Activated CD4-positive, alpha-beta T cell treated with anti-CD3 and anti-CD28 coated beads, Interleukin-2, amount 50 U/mL, for 48 hours (primary cell): Measurements from ENCODE around the gene HSPA4.

Source experiments
- DNase-seq, 2 experiments: peaks; one replicate each; pipeline ENCODE4 v3.0.0-alpha.2; 2020

Gene HSPA4

DNA sequence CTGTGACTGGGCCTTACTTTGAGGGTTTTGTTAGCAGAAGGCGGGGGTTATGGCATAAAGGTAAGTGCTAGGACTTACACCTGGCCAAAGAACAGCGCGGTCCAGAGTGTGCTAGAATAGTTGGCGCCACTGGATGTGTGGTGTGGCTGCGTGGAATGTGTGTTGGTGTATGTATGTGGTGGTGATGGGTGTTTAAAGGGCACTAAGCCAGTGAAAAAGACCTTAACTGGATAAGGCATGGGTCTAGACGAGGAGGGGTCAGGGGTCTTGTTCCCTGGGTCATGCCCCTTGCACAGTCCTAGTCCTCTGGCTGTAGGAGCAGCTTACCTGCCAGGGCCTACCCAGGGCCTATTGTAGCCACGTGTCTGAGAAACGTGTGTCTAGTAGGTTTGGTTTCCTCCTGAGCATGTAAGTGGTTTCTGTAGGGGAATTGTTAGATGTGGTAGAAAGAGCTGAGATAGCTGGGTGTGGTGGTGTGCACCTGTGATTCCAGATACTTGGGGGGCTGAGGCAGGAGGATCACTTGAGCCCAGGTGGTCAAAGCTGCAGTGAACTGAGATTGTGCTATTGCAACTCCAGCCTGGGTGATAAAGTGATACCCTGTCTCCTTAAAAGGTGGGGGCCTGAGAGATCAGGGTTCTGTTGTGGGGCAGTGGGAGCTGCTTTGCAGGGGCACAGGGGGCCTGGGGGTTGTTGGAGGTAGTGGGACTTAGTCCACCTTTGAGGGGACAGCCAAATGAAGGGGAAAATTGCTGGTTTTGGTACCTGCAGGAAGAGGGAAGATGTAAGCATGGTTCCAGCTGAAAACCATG is 55.2 kb downstream of the HSPA4 start:
- DNase-seq, result no peak

DNA sequence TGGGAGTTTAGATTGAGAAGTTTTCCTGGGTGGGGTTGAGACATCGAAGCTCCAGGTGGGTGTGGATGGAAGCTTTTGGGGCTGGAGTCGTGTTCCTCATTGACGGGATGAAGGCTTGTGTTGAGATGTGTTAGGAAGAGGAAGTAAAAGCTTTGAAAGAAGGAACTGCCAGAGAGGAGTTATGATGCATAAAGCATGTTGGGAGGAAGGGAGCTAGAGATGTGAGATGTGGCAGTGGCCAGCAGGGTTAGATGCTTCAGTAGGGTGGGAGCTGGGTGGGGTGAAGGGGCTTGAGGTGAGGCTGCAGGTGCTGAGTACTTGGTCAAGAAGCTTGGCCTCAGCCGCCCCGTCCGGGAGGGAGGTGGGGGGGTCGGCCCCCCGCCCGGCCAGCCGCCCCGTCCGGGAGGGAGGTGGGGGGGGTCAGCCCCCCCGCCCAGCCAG is 56.7 kb downstream of the HSPA4 start:
- no peak for DNase-seq

DNA sequence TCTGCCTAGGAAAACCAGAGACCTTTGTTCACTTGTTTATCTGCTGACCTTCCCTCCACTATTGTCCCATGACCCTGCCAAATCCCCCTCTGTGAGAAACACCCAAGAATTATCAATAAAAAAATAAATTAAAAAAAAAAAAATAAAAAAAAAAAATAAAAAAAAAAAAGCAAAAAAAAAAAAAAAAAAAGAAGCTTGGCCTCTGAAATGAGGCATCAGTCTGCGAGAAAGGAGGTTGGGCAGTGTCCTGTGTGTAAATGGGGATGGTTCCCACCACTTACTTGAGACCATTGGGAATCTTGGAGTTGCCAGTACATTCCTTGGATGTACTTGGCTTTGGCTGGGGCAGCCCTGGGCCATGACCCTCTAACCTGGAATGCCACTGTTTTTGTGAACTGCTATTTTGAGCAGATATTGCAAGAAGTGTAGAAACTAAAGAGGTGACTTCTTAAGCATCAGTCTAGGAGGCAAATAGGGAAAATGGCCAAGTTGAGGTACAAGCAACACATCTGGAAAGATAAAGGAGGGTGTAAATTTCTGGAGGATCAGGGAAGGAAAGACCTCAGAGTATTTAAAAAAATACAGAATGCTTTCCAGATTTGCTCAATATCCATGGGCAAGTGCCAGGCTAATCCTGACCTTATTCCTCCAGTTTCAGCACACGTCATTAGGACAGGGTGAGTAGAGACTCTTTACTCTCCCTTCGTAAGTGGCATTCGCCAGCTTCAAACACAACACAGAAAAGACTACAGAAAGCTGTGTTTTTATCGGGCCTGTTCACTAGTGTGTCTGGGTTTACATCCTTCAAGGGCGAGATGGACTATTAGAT is 58.1 kb downstream of the HSPA4 start:
- no peak for DNase-seq

DNA sequence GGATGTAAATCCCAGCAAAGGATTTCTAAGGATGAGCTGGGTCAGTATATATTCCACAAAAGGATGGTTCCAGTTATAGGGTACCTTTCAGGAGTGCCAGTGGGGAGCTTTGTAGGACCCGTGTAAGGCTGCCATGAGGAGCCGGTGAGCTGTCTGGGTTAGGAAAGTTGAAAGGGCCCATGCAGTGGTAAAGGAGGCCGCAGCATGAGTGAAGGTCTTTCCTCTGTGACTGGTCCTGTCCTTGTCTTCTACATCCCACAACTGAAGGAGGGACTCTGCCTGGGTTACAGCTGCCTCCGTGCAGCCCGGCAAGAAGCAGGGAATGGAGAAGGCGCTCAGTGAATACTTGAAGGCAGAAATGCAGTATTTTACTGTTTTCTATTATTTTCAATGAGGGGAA is 58.9 kb downstream of the HSPA4 start:
- no peak for DNase-seq

GRCh38 chr5:133111299-133111698 is 59.5 kb downstream of the HSPA4 start:
- DNase-seq, result peak; percentile 85 to 89

- DNase-seq, result no peak
These were observed 60.3 kb downstream of the HSPA4 start for GRCh38 chr5:133112026-133112660.

- peak; percentile 69 to 75 for DNase-seq
These were observed 61.7 kb downstream of the HSPA4 start for GRCh38 chr5:133113331-133114061.

DNA sequence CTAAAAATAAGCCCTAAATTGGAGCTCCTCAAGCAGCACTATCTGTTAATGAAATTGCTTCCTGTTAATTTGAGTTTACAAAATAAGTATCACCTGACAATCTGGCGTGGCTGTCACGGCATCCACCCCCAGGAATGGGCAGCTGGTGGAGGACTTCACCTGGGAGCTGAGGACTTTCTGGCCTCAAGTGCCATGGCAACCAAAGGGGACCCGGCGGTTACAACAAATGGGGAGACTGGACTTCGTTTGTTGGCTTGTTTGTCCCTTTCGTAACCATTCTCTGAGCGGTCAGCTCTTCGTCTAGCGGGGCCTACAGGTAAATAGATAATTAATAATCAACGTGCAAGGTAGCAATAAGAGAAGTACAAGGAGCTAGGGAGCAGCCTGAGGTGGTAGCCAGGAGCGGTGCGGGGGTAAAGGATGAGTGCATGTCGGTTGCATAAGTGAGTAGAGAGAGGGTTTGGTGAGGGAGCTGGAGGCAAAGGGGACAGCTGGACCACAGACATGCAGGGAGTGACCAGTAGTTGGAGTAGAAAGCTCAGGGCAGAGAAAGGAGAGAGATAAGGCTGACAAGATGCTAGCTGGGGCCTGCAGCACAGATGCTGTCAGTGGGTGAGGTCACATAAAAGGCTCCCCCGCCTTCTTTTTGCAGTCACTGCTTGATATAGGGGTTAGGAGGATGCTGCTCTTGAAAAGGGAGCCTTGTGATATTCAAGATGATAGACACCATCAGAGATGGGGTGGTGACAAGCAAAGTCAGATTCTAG is 62.5 kb downstream of the HSPA4 start:
- DNase-seq, result no peak

DNA sequence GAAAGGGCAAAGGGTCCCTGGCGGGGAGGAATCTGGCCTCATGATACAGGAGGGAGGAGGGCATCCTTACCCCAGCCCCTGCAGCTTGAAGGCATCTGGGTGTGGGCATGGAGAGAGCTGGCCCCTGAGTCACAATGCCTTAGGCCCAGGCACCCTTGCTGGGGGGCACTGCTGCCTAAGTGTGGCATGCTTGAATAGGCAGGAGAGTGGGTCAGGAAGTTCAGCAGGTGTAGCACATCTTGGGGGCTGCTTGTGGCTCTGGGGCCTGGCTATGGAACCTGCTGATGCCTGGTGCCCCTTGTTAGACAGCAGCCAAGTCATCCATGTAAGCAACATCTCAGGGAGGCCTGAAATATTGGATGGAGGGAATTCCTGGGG is 63.1 kb downstream of the HSPA4 start:
- DNase-seq, result no peak

GRCh38 chr5:133116601-133117000 is 64.8 kb downstream of the HSPA4 start:
- no peak for DNase-seq

- no peak for DNase-seq
These were observed 65.5 kb downstream of the HSPA4 start for GRCh38 chr5:133117166-133117911.

- DNase-seq, result no peak
These were observed 66.2 kb downstream of the HSPA4 start for GRCh38 chr5:133117912-133118445.

DNA sequence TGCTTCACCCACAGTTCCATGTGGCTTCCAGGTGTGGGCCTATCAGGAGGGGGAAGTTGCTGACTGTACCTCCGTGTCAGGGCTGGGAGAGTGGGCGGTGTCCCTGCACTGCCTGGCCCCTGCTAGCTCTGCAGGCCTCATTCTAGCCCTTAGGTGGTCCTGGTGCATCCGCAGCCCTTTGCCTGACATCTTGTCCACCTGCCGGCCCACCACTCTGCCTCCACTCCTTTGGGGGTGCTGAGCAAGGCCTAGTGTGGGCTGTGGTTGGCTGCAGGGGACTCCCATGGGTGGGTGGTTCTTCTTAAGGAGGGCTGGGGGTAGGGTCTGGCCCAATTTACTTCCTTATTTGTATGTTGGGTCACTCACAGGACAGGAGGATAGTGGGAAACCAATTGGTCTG is 66.9 kb downstream of the HSPA4 start:
- no peak for DNase-seq

- no peak for DNase-seq
These were observed 67.5 kb downstream of the HSPA4 start for GRCh38 chr5:133119233-133119711.

DNA sequence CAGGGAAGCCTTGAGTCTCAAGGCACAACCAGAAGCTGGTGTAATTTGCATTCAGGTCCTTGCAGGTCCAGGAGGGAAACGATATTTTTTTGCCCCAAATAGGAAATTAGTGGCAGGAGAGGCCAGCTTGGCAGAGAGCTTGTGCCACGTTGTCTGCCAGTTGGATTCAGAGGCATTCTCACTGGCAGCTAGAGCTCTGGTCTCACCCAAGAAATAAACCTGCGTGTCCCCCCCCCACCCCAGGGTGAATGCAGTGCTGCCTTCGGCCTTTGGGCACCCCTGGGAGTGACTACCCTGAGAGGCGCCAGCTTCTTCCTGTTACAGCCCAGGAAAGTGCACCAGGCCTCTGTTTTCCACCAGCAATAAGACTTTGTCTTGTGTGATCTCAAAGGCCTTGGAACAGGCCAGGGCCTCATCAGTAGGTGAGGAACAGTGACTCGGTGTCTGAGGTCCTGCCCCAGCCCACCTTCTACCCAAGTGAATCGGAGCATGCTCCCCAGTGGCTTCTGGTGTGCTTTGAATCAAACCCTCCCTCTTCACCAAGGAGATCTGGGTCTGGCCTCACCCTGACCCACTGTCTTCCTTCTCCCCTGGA is 68.4 kb downstream of the HSPA4 start:
- DNase-seq, result no peak

GRCh38 chr5:133121080-133121479 is 69.3 kb downstream of the HSPA4 start:
- DNase-seq, result no peak

GRCh38 chr5:133121611-133122150 is 69.9 kb downstream of the HSPA4 start:
- no peak for DNase-seq

DNA sequence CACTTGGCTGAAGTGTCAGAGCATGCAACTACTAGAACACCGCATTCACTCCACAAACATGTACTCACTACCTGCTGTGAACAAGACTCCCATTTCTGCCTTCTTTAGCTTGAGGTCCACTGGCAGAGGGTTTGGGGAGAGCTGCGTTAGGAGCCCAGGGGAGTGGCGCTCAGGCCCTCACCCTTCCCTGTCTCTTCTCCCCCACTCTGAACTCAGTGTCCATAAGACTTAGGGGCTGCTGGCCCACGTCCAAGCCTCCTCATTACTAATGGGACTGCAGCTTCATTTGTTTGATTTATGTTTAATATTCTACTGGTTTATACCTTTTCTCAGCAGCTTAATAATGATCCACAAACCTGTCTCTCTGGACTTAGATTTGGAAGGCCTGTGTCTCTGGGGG is 70.9 kb downstream of the HSPA4 start:
- no peak for DNase-seq

GRCh38 chr5:133123297-133123696 is 71.5 kb downstream of the HSPA4 start:
- no peak for DNase-seq

DNA sequence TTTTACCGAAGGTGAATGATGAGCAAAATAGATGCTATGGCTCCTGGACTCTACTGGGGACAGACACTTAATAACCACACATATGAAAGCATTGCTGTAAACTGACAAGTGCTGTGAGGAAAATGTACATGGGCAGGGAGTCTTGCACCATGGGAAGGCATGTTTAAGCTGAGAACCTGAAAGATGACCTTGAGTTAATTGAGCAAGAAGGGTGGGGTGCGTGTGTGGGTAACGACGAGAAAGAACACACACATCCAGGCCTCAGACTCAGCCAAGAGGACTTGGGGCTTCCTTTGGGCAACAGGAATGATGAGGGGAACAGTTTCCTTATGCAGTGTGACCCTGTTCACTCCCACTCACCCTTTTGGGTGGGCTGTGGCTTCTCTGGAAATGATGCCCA is 73.1 kb downstream of the HSPA4 start:
- no peak for DNase-seq
